Measurements from ENCODE around the gene CHD8.
A peak's percentile ranks its signal among the peaks of the same experiment; 100 is the strongest.

Gene CHD8

DNA sequence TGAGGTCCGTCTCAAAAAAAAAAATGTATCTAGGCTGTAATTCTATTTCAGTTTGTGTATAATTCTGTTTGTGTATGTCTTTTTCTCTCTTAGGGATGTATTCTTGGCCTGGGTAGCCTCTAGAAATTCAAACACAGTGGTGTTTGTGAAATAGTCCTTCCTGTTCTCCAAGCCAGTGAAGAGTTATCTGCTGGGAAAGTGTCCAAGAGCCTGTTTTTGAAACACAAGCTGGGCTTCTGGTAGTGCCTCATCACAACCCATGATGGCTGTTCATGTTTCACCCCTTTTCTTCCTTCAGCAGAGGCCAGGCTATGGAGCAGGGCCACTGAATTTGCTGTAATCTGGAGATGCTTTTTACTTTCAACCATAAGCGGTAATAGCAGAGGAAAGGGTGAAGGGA, 40.5 kb upstream of the CHD8 start:
- no peak for DNase-seq (ENCODE audit: low read depth)
- no peak overlapping the region for H3K4me3 ChIP-seq (ENCODE audit: low read depth, low read length)
- TF ChIP-seq, protein P1, sequence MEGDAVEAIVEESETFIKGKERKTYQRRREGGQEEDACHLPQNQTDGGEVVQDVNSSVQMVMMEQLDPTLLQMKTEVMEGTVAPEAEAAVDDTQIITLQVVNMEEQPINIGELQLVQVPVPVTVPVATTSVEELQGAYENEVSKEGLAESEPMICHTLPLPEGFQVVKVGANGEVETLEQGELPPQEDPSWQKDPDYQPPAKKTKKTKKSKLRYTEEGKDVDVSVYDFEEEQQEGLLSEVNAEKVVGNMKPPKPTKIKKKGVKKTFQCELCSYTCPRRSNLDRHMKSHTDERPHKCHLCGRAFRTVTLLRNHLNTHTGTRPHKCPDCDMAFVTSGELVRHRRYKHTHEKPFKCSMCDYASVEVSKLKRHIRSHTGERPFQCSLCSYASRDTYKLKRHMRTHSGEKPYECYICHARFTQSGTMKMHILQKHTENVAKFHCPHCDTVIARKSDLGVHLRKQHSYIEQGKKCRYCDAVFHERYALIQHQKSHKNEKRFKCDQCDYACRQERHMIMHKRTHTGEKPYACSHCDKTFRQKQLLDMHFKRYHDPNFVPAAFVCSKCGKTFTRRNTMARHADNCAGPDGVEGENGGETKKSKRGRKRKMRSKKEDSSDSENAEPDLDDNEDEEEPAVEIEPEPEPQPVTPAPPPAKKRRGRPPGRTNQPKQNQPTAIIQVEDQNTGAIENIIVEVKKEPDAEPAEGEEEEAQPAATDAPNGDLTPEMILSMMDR (IDR thresholded peaks at IDR 0.05; ENCODE audit: low read depth, low read length, missing control alignments): no peak

DNA sequence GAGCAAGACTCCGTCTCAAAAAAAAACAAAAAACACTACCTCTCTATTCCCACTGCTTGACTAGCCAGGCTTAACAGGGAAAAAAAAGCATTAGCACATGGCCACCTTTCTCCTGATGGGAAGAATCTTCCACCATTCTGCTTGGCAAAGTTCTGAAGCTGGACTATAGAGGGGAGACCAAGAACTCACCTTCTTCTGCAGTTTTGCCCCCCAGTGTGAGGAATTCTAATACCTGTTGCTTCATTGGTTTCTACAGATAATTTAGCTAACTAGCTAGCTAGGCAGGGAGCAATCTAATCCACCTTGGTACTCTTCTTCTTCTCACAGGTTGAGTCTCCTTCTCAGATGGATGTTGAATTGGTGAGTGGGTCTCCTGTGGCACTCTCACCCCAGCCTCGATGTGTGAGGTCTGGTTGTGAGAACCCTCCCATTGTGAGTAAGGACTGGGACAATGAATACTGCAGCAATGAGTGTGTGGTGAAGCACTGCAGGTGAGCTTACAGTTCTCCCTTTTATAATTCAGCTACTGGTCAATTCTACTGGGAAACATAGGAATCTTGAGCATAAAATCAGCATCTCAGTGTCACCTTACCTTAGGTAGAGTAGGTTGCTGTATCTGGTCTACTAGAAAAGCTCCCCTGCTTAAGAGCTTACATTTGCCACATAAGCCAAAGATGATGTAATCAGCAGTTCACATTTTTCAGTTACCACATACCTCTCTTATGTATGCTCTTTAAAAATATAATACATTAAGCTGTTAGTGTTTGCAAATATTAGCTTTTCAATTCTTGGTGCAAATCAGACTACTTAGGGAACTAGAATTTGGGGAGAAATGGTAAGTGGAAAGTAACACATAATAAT, 39.2 kb upstream of the CHD8 start:
- no peak for DNase-seq (ENCODE audit: low read depth)
- TF ChIP-seq, protein P1 (IDR thresholded peaks at IDR 0.05; ENCODE audit: low read depth, low read length, missing control alignments): no peak
- H3K4me3 ChIP-seq (ENCODE audit: low read depth, low read length): no peak overlapping the region

DNA sequence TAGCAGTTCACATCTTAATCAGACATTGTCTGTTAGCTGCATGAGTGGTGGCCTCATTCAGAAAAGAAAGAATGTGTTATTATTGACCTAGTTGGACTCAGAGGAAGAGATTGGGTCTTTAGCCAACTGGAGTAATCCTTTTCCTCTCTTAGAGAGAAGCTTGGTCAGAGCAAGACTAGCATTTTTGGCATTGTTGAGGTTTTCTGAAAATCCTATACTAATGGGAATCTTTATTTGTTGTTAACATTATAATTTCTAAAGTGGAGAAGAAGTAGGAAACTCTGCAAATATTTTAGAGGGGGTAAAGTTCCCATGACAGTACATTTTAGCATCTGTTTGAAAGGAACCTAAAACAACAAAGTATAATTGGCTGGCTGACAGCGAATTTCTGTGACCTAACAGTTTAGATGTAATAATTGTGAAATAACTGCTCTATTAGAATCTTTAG, 30.7 kb upstream of the CHD8 start:
- TF ChIP-seq, protein P1 (IDR thresholded peaks at IDR 0.05; ENCODE audit: low read depth, low read length, missing control alignments): no peak
- H3K4me3 ChIP-seq (ENCODE audit: low read depth, low read length): no peak overlapping the region
- DNase-seq (ENCODE audit: low read depth): no peak

DNA sequence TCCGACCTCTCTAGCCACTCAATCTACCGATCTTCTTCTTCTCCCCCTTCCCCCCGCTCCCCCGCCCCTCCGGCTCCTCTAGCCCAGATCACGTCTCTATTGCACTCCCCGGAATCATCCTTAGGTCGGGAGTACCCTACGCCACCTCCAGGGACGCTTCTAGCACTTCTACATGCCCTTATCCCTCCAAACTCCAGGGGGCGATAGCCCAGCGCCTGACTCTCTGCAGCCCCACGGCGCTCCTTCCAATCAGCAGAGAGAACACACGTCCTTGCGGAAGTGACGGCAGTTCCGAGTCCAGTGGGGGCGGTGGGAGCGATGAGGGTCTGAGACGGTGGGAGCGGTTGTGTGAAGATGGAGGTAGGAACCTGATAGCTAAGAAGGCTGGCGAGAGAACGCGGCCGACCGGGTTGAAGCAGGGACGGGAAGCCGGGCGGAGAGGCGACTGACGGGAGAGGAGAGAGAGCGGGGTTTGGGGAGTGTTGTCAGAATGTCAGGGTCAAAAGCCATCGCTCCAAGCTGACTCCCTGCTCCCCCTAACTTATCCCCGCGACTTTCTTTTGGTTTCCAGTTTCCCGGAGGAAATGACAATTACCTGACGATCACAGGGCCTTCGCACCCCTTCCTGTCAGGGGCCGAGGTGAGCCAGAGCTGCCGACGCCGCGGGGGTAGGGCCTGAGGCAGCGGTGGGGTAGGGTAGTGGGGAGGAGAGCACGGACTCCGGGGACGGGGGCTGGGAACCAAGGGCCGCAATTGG, 21.2 kb upstream of the CHD8 start, which contains the start of the genes RAB2B and TOX4:
RAB2B (minus strand) TSS at position 35 of the 757 bp plus-strand sequence. CDS start 87 bp downstream, outside the sequence.
TOX4 (plus strand) TSS at position 271 of the 757 bp plus-strand sequence; CDS start at position 355, 84 bp downstream.
- DNase-seq (ENCODE audit: low read depth): peak; percentile 97
- TF ChIP-seq, protein P1 (IDR thresholded peaks at IDR 0.05; ENCODE audit: low read depth, low read length, missing control alignments): peak; percentile 94
- peak within 1 kb of the TSS; percentile 91 for H3K4me3 ChIP-seq (ENCODE audit: low read depth, low read length)

DNA sequence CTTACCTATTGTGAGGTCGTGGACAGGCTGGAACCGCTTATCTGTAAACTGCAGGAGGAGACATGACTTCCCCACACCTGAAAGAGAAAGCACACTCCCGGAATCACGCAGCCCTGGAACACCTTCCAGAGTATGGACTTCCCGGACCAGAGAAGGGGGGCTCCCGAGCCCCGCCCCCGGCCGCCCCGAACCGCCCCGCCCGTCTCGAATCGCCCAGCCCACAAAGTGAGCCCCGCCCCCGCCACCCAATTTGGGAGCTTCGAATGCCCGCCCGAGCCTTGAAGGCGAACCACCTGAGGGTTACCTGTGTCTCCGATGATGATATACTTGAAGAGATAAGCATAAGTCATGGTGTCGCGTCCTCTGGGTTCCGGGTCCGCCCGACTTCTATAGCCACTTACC, 20.6 kb upstream of the CHD8 start:
- DNase-seq (ENCODE audit: low read depth): no peak
- TF ChIP-seq, protein P1 (IDR thresholded peaks at IDR 0.05; ENCODE audit: low read depth, low read length, missing control alignments): no peak
- H3K4me3 ChIP-seq (ENCODE audit: low read depth, low read length): peak overlapping the region; percentile 91

DNA sequence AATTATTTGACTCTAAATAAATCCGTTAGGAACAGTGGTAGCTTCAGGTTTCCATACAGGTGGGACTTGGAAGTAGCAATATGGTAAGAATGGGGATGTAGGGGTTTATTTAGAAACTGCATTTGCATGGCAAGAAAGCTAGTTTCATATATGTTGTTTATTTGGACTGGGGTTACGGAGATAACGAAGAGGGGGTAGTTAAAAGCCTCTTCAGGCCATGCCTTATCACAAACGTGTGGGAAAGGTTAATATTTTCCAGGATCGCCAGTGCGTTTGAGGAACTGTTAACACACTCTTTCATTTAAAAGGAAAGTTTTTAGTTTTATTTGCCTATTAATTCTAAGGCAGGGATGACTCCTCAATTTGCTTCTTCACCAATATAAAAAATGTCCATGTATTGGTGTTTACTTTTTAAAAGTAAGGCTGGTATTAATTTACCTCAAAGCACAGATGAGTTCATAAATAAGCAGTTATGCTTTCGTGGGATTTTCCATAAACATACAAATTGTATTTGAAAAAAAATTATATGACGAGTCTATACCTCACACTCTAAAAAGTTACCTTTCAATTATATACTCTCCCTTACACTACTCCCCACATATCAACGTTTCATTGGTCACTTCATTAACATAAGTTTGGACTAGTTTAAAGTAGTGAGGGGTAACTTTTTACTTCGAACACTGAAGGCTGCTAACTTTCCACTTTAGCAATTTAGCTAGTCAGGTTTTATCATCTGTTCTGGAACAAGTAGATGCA, 20.0 kb upstream of the CHD8 start:
- TF ChIP-seq, protein P1 (IDR thresholded peaks at IDR 0.05; ENCODE audit: low read depth, low read length, missing control alignments): no peak
- H3K4me3 ChIP-seq (ENCODE audit: low read depth, low read length): peak overlapping the region; percentile 91
- DNase-seq (ENCODE audit: low read depth): no peak
